Measurements from ENCODE around the gene SYT8. TPM values are rescaled to one million over a fixed set of nuclear protein-coding genes. Genes with fewer than 3 reads are reported as not detected.

The SYT8 gene
- total RNA-seq, 6 experiments from 2014 or later, result 0.68 TPM; not detected in 5

DNA sequence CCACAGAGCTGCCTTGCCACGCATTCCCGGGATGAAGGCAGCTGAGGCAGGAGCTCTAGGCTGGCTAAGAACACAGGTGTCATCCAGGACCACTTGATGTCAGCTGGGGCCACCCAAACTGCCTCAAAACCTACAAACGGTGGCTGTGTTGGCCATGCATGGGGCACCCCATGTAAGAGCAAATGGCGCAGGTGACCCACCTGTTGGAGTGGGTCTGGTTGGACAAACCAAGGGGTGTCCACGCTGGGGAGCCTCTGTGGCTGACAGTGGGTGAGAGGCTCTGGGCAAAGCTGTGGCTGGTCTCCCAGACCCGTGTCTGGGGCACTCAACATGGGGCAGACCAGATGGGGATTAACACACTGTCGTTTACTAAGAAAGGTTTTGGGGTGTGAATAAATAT, 19.0 kb upstream of the SYT8 start:
- 72% methylated on average over 4 of the region's 7 CpGs for WGBS (ENCODE audit: insufficient coverage, low coverage, low lambda C conversion rate, missing lambda C conversion rate)
- H3K4me3 ChIP-seq, result no peak overlapping the region
- TF ChIP-seq POLR2A (IDR thresholded peaks at IDR 0.05), result no peak
- TF ChIP-seq, protein P1, sequence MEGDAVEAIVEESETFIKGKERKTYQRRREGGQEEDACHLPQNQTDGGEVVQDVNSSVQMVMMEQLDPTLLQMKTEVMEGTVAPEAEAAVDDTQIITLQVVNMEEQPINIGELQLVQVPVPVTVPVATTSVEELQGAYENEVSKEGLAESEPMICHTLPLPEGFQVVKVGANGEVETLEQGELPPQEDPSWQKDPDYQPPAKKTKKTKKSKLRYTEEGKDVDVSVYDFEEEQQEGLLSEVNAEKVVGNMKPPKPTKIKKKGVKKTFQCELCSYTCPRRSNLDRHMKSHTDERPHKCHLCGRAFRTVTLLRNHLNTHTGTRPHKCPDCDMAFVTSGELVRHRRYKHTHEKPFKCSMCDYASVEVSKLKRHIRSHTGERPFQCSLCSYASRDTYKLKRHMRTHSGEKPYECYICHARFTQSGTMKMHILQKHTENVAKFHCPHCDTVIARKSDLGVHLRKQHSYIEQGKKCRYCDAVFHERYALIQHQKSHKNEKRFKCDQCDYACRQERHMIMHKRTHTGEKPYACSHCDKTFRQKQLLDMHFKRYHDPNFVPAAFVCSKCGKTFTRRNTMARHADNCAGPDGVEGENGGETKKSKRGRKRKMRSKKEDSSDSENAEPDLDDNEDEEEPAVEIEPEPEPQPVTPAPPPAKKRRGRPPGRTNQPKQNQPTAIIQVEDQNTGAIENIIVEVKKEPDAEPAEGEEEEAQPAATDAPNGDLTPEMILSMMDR (IDR thresholded peaks at IDR 0.05), result no peak
- H3K4me1 ChIP-seq, result no peaks in the 10 kb centered on the region
- no peaks in the 10 kb centered on the region for H3K9me3 ChIP-seq
- ATAC-seq (no peak), DNase-seq (no peak)
- intact Hi-C loops (cut with DNase I), result no loop called here
- H3K27ac ChIP-seq, result no peak overlapping the region
- no peaks in the 10 kb centered on the region for H3K27me3 ChIP-seq
- H3K36me3 ChIP-seq, result no peaks in the 10 kb centered on the region

DNA sequence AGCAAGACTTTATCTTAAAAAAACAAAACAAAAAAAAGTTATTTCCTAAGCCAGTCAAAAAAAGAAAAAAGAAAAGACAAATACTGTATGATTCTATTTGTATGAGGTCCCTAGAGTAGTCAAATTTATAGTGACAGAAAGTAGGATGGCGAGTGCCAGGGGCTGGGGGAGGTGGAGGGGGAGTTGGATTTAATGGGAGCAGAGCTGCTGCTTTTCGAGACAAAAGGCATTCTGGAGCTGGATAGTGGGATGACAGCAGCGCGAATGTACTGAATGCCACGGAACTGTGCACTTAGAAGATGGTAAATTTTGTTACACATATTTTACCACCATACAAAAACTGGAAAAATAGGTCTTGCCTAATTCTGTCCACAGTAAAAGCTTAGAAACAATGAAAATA, 17.8 kb upstream of the SYT8 start:
- no peak overlapping the region for H3K27ac ChIP-seq
- H3K4me1 ChIP-seq, result no peaks in the 10 kb centered on the region
- TF ChIP-seq, protein P1 (IDR thresholded peaks at IDR 0.05), result no peak
- no peak for TF ChIP-seq POLR2A (IDR thresholded peaks at IDR 0.05)
- 88% methylated on average over 5 of the region's 5 CpGs for WGBS (ENCODE audit: insufficient coverage, low coverage, low lambda C conversion rate, missing lambda C conversion rate)
- no peak overlapping the region for H3K4me3 ChIP-seq
- H3K27me3 ChIP-seq, result no peaks in the 10 kb centered on the region
- H3K9me3 ChIP-seq, result no peaks in the 10 kb centered on the region
- intact Hi-C loops (cut with DNase I), result no loop called here
- ATAC-seq (no peak), DNase-seq (no peak)
- H3K36me3 ChIP-seq, result no peaks in the 10 kb centered on the region

DNA sequence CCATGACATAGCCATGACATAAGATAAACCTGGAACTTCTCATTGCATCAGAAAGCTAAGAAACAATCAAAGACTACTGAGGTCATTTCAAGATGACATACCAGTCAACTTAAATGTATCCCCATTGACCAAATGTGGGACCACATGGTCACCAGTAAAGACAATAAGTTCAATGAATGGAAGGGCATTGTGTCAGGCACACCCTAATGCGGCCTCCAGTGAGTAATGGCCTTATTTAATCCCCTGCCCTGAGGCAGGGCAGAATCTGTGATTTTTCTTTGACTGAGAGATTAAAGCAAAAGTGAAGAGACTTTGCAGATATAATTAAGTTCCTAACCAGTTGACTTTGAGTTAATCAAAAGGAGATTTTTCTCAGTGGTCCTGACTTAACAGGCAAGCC, 17.3 kb upstream of the SYT8 start:
- intact Hi-C loops (cut with DNase I), result no loop called here
- TF ChIP-seq, protein P1 (IDR thresholded peaks at IDR 0.05), result no peak
- no peak for TF ChIP-seq POLR2A (IDR thresholded peaks at IDR 0.05)
- Histone ChIP-seq H3K4me1 (no peaks in the 10 kb centered on the region), H3K4me3 (no peak overlapping the region), H3K36me3 (no peaks in the 10 kb centered on the region), H3K27me3 (no peaks in the 10 kb centered on the region), H3K9me3 (no peaks in the 10 kb centered on the region), H3K27ac (no peak overlapping the region)
- DNase-seq (no peak), ATAC-seq (no peak)
- 50% methylated on average over 1 of the region's 1 CpG for WGBS (ENCODE audit: insufficient coverage, low coverage, low lambda C conversion rate, missing lambda C conversion rate)

DNA sequence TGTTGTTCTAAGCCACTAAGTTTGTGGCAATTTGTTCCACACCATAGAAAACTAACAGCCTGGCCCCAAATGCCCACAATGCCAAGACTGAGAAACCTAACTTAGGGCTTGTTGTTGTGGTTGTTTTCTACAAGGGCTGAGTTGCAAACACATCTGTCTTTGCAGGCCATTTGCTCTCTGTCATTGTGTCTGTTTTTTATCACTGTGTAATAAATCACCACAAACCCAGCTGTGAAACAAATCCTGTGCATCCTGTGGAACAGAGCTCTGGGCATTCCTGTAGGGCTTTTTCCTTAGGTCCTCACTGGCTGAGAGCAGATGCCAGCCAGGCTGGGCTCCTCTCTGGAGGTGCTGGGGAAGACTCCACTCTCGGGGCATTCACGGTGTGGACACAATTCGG, 15.7 kb upstream of the SYT8 start:
- no CpG with 5 or more reads among the region's 3 CpGs for WGBS (ENCODE audit: insufficient coverage, low coverage, low lambda C conversion rate, missing lambda C conversion rate)
- H3K27ac ChIP-seq, result no peak overlapping the region
- no peaks in the 10 kb centered on the region for H3K9me3 ChIP-seq
- TF ChIP-seq POLR2A (IDR thresholded peaks at IDR 0.05), result no peak
- TF ChIP-seq, protein P1 (IDR thresholded peaks at IDR 0.05), result no peak
- ATAC-seq (no peak), DNase-seq (no peak)
- no peaks in the 10 kb centered on the region for H3K27me3 ChIP-seq
- intact Hi-C loops (cut with DNase I), result no loop called here
- H3K4me3 ChIP-seq, result no peak overlapping the region
- H3K36me3 ChIP-seq, result no peaks in the 10 kb centered on the region
- H3K4me1 ChIP-seq, result no peaks in the 10 kb centered on the region

All from right lobe of liver (tissue), 6 donors.